HEK293 (cell line): ENCODE measurements around the gene EXOG.

Experiments used
- CTCF ChIA-PET: fragments of 350-600 bp; formaldehyde crosslinking; extraction: SDS; loops from one replicate; lab custom pipeline; 2021; ENCODE audit warnings: antibody characterized with exemption; lab: Yijun Ruan, JAX
- POLR2A ChIA-PET: fragments of 300-600 bp; formaldehyde crosslinking; extraction: SDS; loops from one replicate; lab custom pipeline; 2020; ENCODE audit warnings: antibody characterized with exemption, inconsistent platforms; lab: Yijun Ruan, JAX
- H3K27ac ChIP-seq: fragments of 200-500 bp; sonication (Bioruptor generic); 2 replicates; pipeline ENCODE4 v1.5.1; 2014; ENCODE audit warnings: low read depth, low read length, control low read depth, inconsistent platforms; ENCODE audit errors: extremely low read depth
- H3K36me3 ChIP-seq, 2 experiments: fragments of 200-500 bp in 1 of 2; sonication (Bioruptor generic) in 1 of 2; 1 replicate in 1 of 2; 2 replicates in 1 of 2; pipeline ENCODE4 v1.5.1; 2014 to 2017; ENCODE audit warnings: inconsistent platforms in 2 of 2, low read length in 2 of 2; ENCODE audit not compliant: control insufficient read depth in 2 of 2, insufficient read depth in 1 of 2
- H3K4me1 ChIP-seq: fragments of 200-500 bp; sonication (Bioruptor generic); 2 replicates; pipeline ENCODE4 v1.5.1; 2014; ENCODE audit warnings: mild to moderate bottlenecking, low read length, inconsistent platforms; ENCODE audit not compliant: control insufficient read depth, insufficient read depth
- H3K4me3 ChIP-seq: 2 replicates; pipeline ENCODE4 v1.5.1; 2011; ENCODE audit warnings: low read depth, mild to moderate bottlenecking, control low read depth, low read length, moderate library complexity
- H3K9me3 ChIP-seq: fragments of 200-500 bp; sonication (Bioruptor generic); 2 replicates; pipeline ENCODE4 v1.5.1; 2014; ENCODE audit warnings: low read depth, low read length, inconsistent platforms; ENCODE audit not compliant: control insufficient read depth, insufficient read depth
- GFI1B ChIP-seq: fragments of 450-650 bp; formaldehyde crosslinking; IDR thresholded peaks from 2 replicates; pipeline ENCODE4 v1.5.1; 2016; ENCODE audit warnings: missing biosample characterization, missing genetic modification characterization
- GLIS1 ChIP-seq: fragments of 450-650 bp; formaldehyde crosslinking; IDR thresholded peaks from 2 replicates; pipeline ENCODE4 v1.5.1; 2016; ENCODE audit warnings: missing biosample characterization, missing genetic modification characterization
- KLF8 ChIP-seq: fragments of 450-650 bp; formaldehyde crosslinking; IDR thresholded peaks from 2 replicates; pipeline ENCODE4 v1.5.1; 2016; ENCODE audit warnings: missing biosample characterization, missing genetic modification characterization
- SP3 ChIP-seq: fragments of 450-650 bp; formaldehyde crosslinking; IDR thresholded peaks from 2 replicates; pipeline ENCODE4 v1.5.1; 2016; ENCODE audit warnings: missing biosample characterization, missing genetic modification characterization
- ZNF112 ChIP-seq: fragments of 450-650 bp; formaldehyde crosslinking; IDR thresholded peaks from 2 replicates; pipeline ENCODE4 v1.5.0; 2017; ENCODE audit warnings: missing biosample characterization, missing genetic modification characterization
- ZNF114 ChIP-seq: fragments of 450-650 bp; formaldehyde crosslinking; IDR thresholded peaks from 2 replicates; pipeline ENCODE4 v1.5.0; 2017; ENCODE audit warnings: missing biosample characterization, missing genetic modification characterization
- ZNF184 ChIP-seq: fragments of 450-650 bp; IDR thresholded peaks from 2 replicates; pipeline ENCODE4 v1.5.1; 2018; ENCODE audit warnings: missing biosample characterization, mild to moderate bottlenecking, missing genetic modification characterization
- ZNF223 ChIP-seq: fragments of 450-650 bp; formaldehyde crosslinking; IDR thresholded peaks from 2 replicates; pipeline ENCODE4 v1.5.1; 2016; ENCODE audit warnings: missing biosample characterization, missing genetic modification characterization
- ZNF366 ChIP-seq: fragments of 450-650 bp; formaldehyde crosslinking; conservative IDR thresholded peaks from 2 replicates; pipeline ENCODE4 v1.5.1; 2016; ENCODE audit warnings: missing biosample characterization, missing genetic modification characterization
- ZNF423 ChIP-seq: fragments of 450-650 bp; formaldehyde crosslinking; IDR thresholded peaks from 2 replicates; pipeline ENCODE4 v1.5.1; 2016; ENCODE audit warnings: missing biosample characterization, missing genetic modification characterization
- ZNF426 ChIP-seq: fragments of 450-650 bp; formaldehyde crosslinking; IDR thresholded peaks from 2 replicates; pipeline ENCODE4 v1.5.1; 2017; ENCODE audit warnings: missing biosample characterization, missing genetic modification characterization, mild to moderate bottlenecking, inconsistent platforms, moderate library complexity
- ZNF473 ChIP-seq: fragments of 450-650 bp; formaldehyde crosslinking; IDR thresholded peaks from 2 replicates; pipeline ENCODE4 v1.5.1; 2017; ENCODE audit warnings: missing biosample characterization, missing genetic modification characterization
- ZNF48 ChIP-seq: fragments of 450-650 bp; formaldehyde crosslinking; IDR thresholded peaks from 2 replicates; pipeline ENCODE4 v1.5.1; 2016; ENCODE audit warnings: missing biosample characterization, missing genetic modification characterization
- ZNF596 ChIP-seq: fragments of 450-650 bp; IDR thresholded peaks from 2 replicates; pipeline ENCODE4 v1.5.0; 2018; ENCODE audit warnings: missing biosample characterization, mild to moderate bottlenecking, missing genetic modification characterization, moderate library complexity
- ZNF623 ChIP-seq: fragments of 450-650 bp; formaldehyde crosslinking; IDR thresholded peaks from 2 replicates; pipeline ENCODE4 v1.5.1; 2016; ENCODE audit warnings: missing biosample characterization, missing genetic modification characterization
- ZNF654 ChIP-seq: fragments of 450-650 bp; formaldehyde crosslinking; IDR thresholded peaks from 2 replicates; pipeline ENCODE4 v1.5.1; 2016; ENCODE audit warnings: low read depth, missing biosample characterization, missing genetic modification characterization
- ZNF658 ChIP-seq: fragments of 450-650 bp; formaldehyde crosslinking; IDR thresholded peaks from 2 replicates; pipeline ENCODE4; 2016; ENCODE audit warnings: missing biosample characterization, missing genetic modification characterization
- ZNF660 ChIP-seq: fragments of 450-650 bp; IDR thresholded peaks from 2 replicates; pipeline ENCODE4 v1.5.1; 2018; ENCODE audit warnings: missing biosample characterization, mild to moderate bottlenecking, missing genetic modification characterization
- ZNF707 ChIP-seq: fragments of 450-650 bp; formaldehyde crosslinking; IDR thresholded peaks from 2 replicates; pipeline ENCODE4 v1.5.1; 2016; ENCODE audit warnings: missing biosample characterization, missing genetic modification characterization
- TF ChIP-seq, protein P1 (sequence below): fragments of 450-650 bp; formaldehyde crosslinking; IDR thresholded peaks from 2 replicates; pipeline ENCODE4 v1.5.1; 2016; ENCODE audit warnings: missing biosample characterization, missing genetic modification characterization, borderline replicate concordance

Gene EXOG

DNA sequence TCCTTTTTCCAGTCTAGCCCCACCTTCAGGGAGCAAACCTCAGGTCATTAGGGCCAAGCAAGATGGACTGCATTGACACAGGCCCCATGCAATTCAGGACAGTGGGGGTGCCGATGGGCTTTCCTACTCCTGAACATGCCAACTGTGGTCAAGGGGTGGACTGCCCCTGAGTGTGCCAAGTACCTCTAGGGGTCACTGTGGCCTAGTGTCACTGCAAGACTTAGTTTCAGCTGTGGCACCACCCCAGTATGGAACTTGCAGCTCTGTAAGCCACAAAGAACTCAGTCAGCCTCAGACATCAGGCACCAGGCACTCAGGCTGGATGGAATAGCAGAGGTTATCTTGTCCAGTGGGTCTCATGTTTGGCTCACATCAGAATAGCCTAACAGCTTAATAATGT lies 32.3 kb downstream of the EXOG start (continued):
- TF ChIP-seq, protein P1, sequence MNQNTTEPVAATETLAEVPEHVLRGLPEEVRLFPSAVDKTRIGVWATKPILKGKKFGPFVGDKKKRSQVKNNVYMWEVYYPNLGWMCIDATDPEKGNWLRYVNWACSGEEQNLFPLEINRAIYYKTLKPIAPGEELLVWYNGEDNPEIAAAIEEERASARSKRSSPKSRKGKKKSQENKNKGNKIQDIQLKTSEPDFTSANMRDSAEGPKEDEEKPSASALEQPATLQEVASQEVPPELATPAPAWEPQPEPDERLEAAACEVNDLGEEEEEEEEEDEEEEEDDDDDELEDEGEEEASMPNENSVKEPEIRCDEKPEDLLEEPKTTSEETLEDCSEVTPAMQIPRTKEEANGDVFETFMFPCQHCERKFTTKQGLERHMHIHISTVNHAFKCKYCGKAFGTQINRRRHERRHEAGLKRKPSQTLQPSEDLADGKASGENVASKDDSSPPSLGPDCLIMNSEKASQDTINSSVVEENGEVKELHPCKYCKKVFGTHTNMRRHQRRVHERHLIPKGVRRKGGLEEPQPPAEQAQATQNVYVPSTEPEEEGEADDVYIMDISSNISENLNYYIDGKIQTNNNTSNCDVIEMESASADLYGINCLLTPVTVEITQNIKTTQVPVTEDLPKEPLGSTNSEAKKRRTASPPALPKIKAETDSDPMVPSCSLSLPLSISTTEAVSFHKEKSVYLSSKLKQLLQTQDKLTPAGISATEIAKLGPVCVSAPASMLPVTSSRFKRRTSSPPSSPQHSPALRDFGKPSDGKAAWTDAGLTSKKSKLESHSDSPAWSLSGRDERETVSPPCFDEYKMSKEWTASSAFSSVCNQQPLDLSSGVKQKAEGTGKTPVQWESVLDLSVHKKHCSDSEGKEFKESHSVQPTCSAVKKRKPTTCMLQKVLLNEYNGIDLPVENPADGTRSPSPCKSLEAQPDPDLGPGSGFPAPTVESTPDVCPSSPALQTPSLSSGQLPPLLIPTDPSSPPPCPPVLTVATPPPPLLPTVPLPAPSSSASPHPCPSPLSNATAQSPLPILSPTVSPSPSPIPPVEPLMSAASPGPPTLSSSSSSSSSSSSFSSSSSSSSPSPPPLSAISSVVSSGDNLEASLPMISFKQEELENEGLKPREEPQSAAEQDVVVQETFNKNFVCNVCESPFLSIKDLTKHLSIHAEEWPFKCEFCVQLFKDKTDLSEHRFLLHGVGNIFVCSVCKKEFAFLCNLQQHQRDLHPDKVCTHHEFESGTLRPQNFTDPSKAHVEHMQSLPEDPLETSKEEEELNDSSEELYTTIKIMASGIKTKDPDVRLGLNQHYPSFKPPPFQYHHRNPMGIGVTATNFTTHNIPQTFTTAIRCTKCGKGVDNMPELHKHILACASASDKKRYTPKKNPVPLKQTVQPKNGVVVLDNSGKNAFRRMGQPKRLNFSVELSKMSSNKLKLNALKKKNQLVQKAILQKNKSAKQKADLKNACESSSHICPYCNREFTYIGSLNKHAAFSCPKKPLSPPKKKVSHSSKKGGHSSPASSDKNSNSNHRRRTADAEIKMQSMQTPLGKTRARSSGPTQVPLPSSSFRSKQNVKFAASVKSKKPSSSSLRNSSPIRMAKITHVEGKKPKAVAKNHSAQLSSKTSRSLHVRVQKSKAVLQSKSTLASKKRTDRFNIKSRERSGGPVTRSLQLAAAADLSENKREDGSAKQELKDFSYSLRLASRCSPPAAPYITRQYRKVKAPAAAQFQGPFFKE (tag by site-specific recombination) = no peak
- TF ChIP-seq SP3 (tag by site-specific recombination) = no peak
- TF ChIP-seq ZNF223 (tag by site-specific recombination) = no peak
- no peak for TF ChIP-seq ZNF426 (tag by site-specific recombination)
- TF ChIP-seq, all 188 proteins: peak for 0

DNA sequence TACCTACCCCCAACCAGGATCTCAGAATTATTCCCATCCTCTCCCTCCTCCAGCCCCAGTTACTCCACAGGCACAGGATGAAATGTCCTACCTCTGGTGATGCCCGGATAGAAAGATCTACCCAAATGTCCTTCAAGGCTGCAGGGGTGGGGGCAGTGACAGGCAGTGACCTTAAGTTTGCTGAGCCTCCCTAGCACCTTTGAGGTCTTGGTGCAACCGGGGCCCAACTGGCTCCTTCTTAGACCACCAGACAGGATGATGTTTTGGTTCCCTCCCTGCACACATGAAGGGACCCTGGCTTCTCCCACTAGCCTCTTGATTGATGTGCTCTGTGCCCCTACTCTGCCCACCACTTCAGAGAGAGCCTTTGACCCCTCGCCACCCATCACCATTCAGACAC lies 36.4 kb downstream of the EXOG start:
- TF ChIP-seq ZNF596 (tag by site-specific recombination) (no peak), ZNF707 (no peak), ZNF623 (tag by site-specific recombination) (no peak), ZNF114 (tag by site-specific recombination) (no peak), ZNF48 (tag by site-specific recombination) (no peak), ZNF112 (tag by site-specific recombination) (no peak), ZNF658 (tag by site-specific recombination) (no peak), ZNF473 (tag by site-specific recombination) (no peak), ZNF660 (tag by site-specific recombination) (no peak), ZNF184 (no peak), GLIS1 (no peak), KLF8 (tag by site-specific recombination) (no peak), GFI1B (tag by site-specific recombination) (no peak)
- POLR2A ChIA-PET = no interaction called here
- Histone ChIP-seq H3K9me3 (no peaks in the 10 kb centered on the region), H3K4me1 (no peaks in the 10 kb centered on the region), H3K27ac (no peak overlapping the region), H3K4me3 (no peak overlapping the region), H3K36me3 (peaks cover 0 to 16% of the 10 kb centered on the region in 2 experiments; a peak in 2 of 3 replicates)
- CTCF ChIA-PET = interaction anchor here (3.4 kb wide), 1 partner anchor 12 kb away, joined by 14 read pairs; no protein-coding TSS in a partner anchor

DNA sequence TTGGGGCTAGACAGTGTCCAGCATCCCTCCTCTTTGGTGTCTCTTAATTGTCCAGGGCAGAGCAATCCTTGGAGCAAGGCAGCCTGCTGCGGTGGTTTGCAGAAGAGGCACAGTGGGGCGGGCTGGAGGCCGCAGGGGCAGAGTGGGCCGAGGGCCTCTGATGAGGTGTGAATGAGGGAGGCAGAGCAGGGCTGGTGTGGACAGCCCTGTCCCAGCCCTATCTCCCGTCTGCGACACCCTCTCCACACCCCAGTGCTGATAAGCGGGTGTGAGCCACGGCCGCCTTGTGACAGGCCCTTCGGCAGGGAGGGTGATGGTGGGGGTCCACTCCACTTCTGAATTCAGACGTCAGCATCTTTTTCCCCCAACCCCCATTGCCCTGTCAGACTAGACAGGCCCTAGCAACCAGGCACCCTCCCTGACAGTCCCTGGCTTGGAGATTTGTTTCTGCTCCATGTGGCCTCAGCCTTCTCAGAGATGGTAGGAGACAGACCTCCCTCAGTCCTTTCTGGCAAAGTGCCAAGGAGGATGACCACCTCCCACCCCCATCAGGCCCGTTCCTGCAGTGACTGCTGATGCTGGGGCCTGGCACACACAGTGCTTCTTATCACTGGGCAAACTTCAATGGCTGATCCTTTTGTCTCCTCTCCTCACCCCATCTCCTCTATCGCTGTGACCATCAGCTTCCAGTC lies 37.3 kb downstream of the EXOG start:
- TF ChIP-seq ZNF654 = no peak
- no peak for TF ChIP-seq ZNF423 (tag by site-specific recombination)
- no peak for TF ChIP-seq ZNF366 (tag by site-specific recombination)
- Histone ChIP-seq H3K27ac (no peak overlapping the region), H3K4me1 (no peaks in the 10 kb centered on the region), H3K4me3 (no peak overlapping the region), H3K9me3 (no peaks in the 10 kb centered on the region), H3K36me3 (peaks cover 0 to 7% of the 10 kb centered on the region in 2 experiments; a peak in 2 of 3 replicates)
- CTCF ChIA-PET = interaction anchor here (0.6 kb wide), 1 partner anchor 150 kb away, joined by 3 read pairs; no protein-coding TSS in a partner anchor
- POLR2A ChIA-PET = no interaction called here
